ENCODE measurements around the gene RHEX.
"Not testable (repeated sequence)": the region's sequence is repeated elsewhere in the genome, so short reads cannot be mapped to it uniquely, and the experiment has no call there.

RHEX gene

DNA sequence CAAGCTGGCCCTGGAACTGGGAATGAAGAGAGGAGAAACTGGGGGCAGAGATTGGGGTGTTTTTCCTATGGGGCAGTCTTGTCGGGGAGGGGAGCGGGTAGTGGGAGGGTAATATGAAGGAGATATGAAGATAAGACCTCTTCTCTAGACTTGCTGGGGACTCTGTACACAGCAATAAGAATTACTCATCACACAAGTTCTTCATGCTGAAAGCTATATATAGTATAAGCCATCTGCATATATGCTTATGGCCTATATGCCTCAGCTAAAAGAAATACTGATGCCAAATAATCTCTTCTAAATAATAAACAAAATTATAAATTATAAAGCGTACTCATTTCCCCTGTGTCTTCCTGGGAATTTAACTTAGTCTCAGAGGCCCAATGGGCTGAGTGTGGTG, 7.9 kb downstream of the RHEX start:
- DNase-seq = no peak

DNA sequence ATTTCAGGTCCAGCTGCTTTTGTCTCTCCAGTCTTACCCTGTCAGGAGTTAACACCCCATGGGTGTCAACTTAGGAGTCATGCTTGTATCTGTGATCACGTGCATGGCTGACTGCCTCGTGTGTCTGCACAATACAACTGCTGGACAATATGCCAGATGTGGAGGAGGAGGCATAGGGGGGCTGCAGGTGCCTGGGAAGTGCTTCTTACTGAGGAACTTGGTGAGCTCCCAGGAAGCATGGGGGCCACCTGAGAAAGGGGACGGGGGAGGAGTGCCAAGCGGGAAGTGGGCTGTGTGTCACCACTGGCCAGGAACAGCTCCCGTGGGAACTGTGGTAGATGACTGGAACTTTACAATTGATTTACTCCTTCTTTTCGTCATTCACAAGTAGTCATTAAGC, 9.5 kb downstream of the RHEX start:
- DNase-seq = no peak

DNA sequence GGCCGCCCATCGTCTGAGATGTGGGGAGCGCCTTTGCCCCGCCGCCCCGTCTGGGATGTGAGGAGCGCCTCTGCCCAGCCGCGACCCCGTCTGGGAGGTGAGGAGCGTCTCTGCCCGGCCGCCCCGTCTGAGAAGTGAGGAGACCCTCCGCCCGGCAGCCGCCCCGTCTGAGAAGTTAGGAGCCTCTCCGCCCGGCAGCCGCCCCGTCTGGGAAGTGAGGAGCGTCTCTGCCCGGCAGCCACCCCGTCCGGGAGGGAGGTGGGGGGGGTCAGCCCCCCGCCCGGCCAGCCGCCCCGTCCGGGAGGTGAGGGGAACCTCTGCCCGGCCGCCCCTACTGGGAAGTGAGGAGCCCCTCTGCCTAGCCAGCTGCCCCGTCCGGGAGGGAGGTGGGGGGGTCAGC, 11.0 kb downstream of the RHEX start:
- not testable (repeated sequence) for DNase-seq

DNA sequence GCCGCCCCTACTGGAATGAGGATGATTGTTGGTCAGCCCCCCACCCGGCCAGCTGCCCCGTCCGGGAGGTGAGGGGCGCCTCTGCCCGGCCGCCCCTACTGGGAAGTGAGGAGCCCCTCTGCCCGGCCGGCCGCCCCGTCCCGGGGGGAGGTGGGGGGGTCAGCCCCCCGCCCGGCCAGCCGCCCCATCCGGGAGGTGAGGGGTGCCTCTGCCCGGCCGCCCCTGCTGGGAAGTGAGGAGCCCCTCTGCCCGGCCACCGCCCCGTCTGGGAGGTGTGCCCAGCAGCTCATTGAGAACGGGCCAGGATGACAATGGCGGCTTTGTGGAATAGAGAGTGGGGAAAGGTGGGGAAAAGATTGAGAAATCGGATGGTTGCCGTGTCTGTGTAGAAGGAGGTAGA, 11.5 kb downstream of the RHEX start:
- not testable (repeated sequence) for DNase-seq

DNA sequence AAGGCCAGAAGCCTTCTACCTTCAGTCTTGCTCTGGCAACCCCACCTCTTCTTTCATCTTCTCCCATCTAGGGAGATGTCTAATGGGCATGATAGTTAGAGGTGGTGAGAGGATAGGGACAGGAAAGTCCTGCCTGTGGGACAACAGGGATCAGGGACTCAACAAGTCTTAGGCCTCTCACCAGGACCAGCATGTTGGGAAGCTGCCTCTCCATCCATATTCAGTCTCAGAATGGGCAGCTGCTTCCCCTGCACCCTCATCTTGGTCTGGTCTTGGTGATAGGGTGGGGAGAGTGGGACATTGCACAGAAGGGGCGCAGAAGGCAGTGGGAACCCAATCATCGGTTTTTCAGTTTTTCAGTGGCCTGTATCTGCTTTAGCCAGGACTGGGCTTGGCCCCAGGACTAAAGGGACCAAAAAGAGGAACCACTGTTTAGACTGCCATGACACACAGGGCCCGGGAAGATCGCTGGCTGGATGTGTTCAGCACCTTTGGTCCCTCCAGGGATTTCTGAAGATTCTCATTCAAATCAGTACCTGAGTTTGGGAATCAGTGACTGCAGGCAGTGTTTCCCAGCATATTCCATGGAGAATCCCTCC, 12.7 kb downstream of the RHEX start:
- no peak for DNase-seq

DNA sequence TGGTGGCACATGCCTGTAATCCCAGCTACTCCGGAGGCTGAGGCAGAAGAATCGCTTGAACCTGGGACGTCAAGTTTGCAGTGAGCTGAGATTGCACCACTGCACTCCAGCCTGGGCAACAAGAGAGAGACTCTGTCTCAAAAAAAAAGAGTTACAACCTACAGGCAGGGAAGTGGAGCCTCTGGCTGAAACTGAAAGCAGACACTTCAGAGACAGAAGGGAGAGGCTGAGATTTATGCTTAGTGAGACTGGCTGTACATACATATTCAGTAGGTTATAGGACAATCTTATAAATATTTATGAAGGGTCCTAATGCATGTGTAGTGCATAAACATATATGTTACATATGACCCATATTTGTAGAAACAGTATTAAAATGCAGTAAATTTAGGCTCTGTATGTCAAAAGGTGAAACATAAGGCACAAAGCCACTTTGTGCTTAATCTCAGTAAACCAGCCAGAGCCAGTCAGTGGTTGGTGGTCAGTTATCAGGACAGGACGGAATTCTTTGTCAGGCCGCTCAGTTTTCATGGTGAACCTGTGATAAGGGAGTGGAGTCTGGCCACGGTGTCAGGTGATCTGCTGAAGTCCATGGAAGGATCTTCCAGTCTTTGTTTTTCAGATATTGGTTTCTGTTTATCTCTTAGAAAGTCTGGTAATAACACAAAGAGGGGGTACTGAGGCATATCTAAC, 13.7 kb downstream of the RHEX start:
- DNase-seq = no peak

DNA sequence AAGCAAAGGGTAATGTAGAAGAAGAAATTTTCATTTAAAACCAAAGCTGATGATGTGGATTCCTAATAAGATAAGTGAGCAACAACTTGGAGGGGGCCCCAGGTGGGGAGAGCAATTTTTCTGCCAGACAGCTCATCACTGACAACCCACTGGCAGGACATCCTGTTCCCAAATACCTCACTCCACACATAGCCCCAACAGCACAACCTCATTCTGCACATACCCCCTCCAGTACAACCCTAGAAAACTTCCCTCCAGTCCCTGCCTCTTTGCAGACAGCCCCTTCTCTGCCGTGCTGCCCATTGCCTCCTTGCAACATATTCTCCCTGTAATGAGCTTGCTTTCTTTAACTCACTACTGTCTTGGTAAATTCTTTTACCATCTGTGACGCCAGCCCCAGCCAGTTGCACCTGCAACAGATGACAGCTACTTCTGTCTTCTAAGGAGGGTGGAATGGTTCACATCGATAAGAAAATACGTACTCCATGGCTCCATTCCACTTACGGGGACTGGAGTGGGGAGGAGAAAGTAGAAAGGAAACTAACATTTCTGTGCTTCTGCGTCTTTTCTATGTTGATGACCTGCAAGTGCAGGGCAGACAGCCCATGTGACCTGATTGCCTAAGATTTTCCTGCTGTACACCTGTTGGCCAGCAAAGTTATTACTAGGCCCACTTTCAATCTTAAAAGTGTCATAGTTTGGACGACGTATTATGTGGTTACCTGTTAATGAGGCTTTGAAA, 14.7 kb downstream of the RHEX start:
- DNase-seq = no peak

DNA sequence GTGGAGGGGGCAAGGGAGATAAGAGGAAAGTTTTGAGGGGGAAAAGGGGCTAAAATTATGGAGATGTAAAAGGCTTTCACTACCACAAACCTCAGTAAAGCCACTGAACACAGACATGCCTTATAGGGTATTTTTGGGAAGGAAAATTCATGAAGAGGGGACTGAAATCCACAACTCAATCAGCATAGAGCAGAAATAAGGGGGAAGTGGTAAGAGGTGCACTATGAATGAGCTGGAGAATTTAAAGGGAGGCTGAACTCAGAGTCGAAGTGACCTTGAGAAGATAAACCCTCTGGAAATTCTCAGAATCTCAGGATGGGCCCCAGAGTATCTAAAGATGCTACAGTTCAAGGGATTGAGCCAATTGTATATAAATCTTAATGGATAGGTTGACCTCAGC, 15.3 kb downstream of the RHEX start:
- DNase-seq = no peak

DNA sequence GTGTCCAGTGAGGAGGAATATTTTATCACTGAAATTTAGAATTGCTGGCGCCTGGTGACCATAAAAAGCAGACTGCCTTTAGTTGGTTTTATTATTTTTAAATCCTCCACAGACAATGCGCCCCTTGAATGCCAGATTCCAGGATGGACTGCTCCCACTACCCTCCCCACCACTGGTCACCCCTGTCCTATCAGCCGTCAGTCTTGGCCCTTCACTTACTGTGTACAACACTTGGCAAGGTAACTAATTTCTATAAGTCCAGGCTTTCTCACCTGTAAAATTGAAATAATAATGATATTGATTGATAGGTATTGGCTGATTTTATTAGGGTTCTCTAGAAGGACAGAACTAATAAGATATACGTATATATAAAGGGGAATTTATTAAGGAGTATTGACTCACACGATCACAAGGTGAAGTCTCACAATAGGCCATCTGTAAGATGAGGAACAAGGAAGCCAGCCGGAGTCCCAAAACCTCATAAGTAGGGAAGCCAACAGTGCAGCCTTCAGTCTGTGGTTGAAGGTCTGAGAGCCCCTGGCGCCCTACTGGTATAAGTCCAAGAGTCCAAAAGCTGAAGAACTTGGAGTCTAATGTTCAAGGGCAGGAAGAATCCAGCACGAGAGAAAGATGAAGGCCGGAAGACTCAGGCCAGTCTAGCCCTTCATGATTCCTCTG, 17.8 kb downstream of the RHEX start:
- DNase-seq = no peak

DNA sequence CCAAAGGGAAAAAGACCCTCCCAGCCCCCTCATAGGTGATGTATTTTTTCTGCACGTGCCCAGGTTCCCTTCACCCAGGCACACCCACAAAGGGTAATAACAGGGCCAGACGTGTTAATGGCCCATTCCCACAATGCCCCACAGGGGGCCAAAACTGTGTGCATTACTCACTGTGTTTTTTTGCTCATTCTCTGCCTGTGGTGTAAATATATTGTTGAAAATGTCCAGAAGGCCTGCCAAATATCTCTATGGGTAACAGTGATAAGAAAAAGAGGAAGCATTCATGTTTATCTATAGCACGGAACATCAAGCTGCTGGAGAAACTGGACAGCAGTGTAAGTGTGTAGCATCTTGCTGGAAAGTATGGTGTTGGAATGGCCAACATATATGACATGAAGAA, 21.9 kb downstream of the RHEX start:
- DNase-seq = no peak

DNA sequence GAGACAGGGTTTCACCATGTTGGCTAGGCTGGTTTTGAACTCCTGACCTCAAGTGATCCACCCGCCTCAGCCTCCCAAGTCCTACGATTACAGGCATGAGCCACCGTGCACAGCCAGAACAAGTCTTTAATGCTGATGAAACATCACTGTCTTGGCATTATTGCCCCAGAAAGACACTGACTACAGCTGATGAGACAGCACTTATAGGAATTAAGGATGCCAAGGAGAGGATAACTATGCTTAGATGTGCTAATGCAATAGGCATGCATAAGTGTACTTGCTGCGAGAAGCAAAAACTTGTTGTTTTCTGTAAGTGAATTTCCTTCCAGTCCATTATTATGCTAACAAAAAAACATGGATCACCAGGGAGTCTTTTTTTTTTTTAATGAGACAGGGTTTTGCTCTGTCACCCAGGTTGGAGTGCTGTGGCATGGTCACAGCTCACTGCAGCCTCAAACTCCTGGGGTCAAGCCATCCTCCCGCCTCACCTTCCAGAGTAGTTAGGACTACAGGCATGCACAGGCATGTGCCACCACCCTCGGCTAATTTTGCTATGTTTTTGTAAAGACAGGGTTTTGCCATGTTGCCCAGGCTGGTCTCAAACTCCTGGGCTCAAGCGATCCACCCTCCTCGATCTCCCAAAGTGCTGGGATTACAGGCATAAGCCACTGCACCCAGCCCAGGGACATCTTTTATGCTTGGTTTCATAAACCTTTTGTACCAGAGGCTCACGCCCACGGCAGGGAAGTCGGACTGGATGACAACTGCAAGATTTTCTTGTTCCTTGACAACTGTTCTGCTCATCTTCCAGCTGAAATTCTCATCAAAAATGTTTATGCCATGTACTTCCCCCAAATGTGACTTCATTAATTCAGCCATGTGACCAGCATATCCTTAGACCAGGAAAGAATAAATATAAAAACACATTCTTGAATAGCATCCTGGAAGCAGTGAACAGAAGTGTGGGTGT, 23.1 kb downstream of the RHEX start:
- peak; percentile 31 for DNase-seq

DNA sequence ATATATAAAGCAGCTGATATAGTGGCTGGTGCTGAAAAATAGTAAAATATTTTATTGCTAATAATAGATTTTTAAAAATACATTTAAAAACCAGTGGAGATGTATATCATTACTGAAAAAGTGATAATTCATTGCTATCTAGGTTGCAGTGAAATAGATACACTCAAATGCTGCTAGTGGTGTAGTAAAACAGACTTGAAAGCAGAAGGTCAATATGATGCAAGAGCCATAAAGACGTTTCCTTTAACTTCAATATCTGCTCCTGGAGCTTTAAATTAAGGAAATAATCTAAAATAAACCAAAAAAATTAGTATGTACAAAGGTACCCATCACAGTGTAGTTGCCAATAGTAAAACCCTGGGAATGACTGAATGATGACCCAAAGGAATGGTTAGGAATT, 26.2 kb downstream of the RHEX start:
- DNase-seq = no peak

DNA sequence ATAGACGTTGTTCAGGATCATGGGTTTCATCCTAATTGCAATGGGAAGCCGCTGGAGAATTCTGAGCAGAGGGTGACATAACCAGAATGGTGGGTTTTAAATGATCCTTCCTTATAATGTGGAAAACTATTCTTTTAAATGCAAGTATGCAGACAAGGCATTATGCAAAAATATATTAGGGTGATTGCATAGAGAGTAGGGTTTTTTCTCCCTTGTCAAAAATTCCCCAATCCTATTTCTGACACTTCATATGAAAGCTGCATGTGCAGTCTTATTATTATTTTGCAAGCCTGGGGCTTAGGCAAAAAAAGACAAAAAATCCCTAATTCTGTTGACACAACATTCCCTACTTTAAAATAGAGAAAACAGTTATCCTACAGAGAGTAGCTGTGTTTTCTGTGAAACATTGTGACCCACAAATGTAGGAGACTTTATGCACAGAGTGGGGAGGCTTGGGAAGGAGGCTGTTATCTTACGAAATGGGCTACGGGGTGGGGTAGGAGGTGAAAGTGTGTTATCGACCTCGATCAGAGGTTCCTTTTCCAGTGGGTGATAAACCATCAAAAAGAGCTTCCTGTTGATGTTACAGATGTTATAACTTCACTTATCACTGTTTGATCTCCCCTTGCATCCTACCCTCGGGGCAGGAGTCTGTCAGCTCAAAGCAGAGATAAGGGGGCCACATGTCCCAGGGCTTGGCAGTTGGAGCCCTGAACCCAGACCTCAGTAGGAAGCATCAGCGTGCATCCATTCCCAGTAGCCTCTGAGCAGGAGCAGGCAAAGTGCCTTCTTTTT, 27.2 kb downstream of the RHEX start:
- no peak for DNase-seq

DNA sequence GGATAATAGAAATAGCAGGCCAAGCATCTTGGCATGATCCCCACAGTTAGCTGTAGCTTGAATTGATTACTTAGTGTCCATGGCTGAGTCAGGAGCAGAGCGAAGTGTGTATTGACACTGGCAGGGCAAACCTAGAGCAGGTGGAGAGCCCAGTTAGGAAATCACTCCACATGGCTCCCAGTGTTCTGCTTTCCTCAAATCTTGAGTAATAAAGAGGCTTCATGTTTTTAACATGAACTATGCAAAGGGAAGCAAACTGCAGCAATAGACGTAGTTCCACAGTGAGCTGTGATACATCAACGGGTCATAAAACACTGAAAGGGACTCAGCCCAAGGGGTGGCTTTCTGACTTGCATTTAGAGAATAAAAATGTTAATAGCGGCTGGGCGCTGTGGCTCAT, 28.9 kb downstream of the RHEX start:
- DNase-seq = no peak

DNA sequence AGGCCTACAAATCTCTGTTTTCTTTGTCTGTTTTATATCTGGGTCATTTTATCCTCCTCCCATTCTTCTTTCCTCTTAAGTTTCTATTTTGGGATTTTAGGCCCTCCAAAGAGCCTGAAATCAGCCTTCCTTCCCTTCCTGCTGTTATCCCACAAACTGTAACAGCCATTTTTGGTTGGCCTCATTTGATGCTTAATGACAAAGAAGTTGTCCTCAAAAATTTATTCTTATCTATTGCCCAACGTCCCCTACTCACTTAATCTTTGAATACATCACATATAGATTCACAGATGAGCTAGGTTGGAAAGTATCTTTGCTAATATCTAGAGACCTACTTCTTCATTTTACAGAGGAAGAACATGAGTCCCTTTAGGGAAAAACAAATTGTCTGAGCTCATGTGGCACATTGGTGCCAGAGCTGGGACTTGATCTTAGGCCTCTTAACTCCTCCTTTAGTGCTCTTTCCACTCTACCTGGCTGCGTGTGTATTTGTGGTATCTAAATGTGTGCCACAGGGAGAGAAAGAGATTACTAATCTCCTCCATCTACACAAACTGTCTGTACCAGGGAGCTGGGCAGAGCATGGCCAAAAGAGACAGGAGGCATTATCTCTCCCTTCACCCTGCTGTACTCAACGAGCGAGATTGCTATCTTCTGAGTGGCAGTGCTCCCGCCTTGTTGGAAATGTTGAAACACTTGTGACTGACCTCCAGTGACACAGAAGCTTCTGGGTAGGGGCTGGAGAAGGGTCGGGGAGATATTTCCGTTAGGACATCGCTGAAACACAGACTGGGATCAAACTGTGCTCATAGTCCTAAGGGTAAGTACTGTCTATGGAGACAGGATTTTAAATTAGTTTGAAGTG, 30.1 kb downstream of the RHEX start:
- DNase-seq = no peak

DNA sequence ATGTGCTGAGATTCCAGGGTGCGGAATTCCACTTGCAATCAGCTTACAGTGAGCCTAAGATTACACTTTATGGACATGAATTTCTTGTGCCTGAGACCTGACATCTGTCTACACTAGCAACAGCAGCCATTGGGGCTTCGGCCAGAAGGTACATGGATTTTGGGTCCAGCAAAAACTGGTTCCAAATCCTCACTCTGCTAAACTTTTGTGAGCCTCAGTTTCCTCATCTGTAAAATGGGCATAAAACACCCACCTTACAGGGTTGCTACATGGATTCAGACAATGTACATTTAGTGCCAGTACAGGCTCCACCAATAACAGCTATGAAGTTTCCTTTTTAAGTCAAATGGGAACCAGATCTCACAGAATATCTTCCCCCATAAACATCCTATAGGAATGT, 30.8 kb downstream of the RHEX start:
- DNase-seq = no peak

DNA sequence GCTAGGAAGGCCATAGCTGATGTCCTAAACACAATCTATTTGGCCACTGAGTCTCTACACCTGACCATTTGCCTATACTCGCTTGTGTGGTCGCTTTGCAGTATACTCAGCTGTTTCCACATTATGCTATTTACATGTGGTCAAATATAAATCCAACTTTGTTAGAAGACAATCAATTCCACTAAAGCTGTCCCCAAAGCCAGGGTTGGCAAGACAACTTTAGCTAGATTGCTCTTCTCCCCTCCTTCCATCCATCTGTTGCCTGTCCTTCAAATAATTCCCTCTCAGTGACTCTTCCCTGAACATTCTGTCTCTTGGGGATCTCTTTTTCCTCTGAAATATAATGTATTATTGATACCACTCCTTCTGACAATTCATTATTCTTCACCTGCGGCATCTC, 34.1 kb downstream of the RHEX start:
- no peak for DNase-seq

DNA sequence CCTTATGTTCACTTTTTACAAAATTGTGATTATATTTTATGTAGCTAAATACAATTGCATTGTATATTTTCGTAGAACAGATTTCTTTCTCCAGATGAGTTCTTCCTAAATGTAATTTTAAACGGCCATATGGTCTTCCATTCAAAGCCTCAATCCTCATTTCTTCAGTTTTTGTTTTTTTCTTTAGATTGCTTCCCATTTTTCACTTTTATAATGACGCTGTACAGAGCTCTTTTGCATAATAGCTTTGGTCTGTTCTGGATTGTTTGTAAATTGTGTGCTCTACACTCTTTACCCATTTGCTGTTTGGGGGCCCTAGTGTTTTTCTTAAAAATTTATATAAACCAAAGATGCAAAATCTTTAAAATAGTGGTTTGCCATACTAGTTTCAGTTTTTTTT, 36.4 kb downstream of the RHEX start:
- no peak for DNase-seq

DNA sequence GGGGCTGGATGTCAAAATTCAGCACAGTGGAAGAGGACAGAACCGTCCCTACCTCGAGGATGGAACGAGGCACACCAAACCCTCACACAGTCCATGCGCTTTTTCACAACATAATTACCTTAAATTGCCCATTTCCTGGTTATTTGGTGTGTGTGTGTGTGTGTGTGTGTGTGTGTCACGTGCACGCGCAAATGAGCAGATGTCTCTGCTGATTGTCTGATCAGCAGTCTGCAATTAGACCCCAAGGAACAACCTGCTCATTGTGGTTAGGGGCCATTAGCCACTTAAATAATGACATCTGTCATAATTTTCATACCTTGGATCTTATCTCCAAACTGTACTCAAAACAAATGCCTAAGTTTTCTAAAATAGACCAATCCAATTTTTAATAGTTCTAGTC, 41.1 kb downstream of the RHEX start:
- DNase-seq = no peak

DNA sequence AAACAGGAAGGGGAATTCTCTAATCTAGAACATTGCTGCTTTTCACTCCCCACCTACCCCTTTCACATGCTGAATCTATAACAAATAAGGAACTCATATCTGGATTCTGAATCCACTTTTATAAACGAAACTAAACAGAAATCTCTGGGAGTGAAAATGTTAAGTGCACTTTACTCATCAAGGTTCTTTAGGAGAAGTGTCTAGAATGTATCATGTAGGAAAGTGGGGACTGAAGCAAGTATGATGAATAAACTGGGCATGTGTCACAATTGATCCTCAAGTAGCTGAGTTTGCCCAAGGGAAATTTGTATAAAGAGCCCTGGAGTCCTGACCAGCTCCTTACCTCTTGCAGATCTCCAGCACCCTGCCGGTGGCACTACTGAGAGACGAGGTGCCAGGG, 44.4 kb downstream of the RHEX start:
- DNase-seq = no peak

Data from EL (cell line).